Stomach (tissue), 4 donors: ENCODE measurements around the gene PTPRG.

Source experiments
- CTCF ChIP-seq, 7 experiments: fragments of 450-650 bp in 4 of 7; fragments of 200-600 bp in 3 of 7; sonication (generic) in 3 of 7; IDR thresholded peaks; one replicate each; pipeline ENCODE4 v1.5.1; 2016 to 2019; ENCODE audit warnings: antibody characterized with exemption in 7 of 7, control low read depth in 2 of 7, mild to moderate bottlenecking in 1 of 7
- EP300 ChIP-seq: sonication (generic); formaldehyde crosslinking; IDR thresholded peaks from one replicate; pipeline ENCODE4 v1.6.1; 2017; ENCODE audit warnings: antibody characterized with exemption
- POLR2A ChIP-seq, 4 donors: fragments of 450-650 bp; IDR thresholded peaks; one replicate each; pipeline ENCODE4 v1.6.1; 2016; ENCODE audit warnings: antibody characterized with exemption in 4 of 4, control low read depth in 2 of 4, mild to moderate bottlenecking in 1 of 4, moderate library complexity in 1 of 4
- POLR2AphosphoS5 ChIP-seq, 3 donors: sonication (generic); formaldehyde crosslinking; IDR thresholded peaks; one replicate each; pipeline ENCODE4 v1.6.1; 2016; ENCODE audit warnings: antibody characterized with exemption in 3 of 3

- TF ChIP-seq CTCF (IDR thresholded peaks at IDR 0.05) (no peak), EP300 (no peak), POLR2A (IDR thresholded peaks at IDR 0.05) (no peak), POLR2AphosphoS5 (IDR thresholded peaks at IDR 0.05) (no peak)
Measured at GRCh38 chr3:61602466-61602865, 41.1 kb downstream of the PTPRG start.
